Progenitor cell of endocrine pancreas (in vitro differentiated cells): ENCODE data around the gene TCOF1. TPM values are rescaled to one million over a fixed set of nuclear protein-coding genes. Genes with fewer than 3 reads are reported as not detected.
"Not testable (repeated sequence)": the region's sequence is repeated elsewhere in the genome, so short reads cannot be mapped to it uniquely, and the experiment has no call there.

ENCODE experiments used
- DNase-seq: peaks from one replicate; pipeline ENCODE4 v3.0.0; 2021; ENCODE audit warnings: low spot score; ENCODE audit not compliant: unreplicated experiment
- H3K27ac Mint-ChIP-seq: 2 replicates; pipeline ENCODE4 v1.8.0; 2021; ENCODE audit warnings: mild to moderate bottlenecking, moderate library complexity, mixed read lengths
- H3K27me3 Mint-ChIP-seq: 2 replicates; pipeline ENCODE4 v1.8.0; 2021; ENCODE audit warnings: mixed read lengths
- H3K36me3 Mint-ChIP-seq: 2 replicates; pipeline ENCODE4 v1.8.0; 2022; ENCODE audit warnings: mixed read lengths; ENCODE audit not compliant: insufficient read depth
- H3K4me1 Mint-ChIP-seq: 2 replicates; pipeline ENCODE4 v1.8.0; 2021; ENCODE audit warnings: low read depth, mixed read lengths
- H3K4me3 Mint-ChIP-seq: 2 replicates; pipeline ENCODE4 v1.8.0; 2021; ENCODE audit warnings: low read depth, mild to moderate bottlenecking, moderate library complexity, mixed read lengths
- H3K9me3 Mint-ChIP-seq: 2 replicates; pipeline ENCODE4 v1.8.0; 2021; ENCODE audit warnings: low read depth, mixed read lengths
- CTCF ChIP-seq: fragments of 200-600 bp; sonication (generic); IDR thresholded peaks from one replicate; pipeline ENCODE4 v1.5.0; 2021; ENCODE audit warnings: antibody characterized with exemption, mild to moderate bottlenecking; ENCODE audit not compliant: unreplicated experiment
- total RNA-seq: library from RNA; stranded (reverse); gene quantifications from 2 replicates; pipeline ENCODE4 v1.2.1, GENCODE V29; 2021

The TCOF1 gene
- total RNA-seq, 1 donor from 2014 or later: 58.9 TPM

- DNase-seq: no peak
- Mint-ChIP-seq H3K4me1 (no peaks in the 10 kb centered on the region), H3K36me3 (no peaks in the 10 kb centered on the region), H3K27me3 (peaks cover 7% of the 10 kb centered on the region), H3K9me3 (no peaks in the 10 kb centered on the region), H3K4me3 (no peak overlapping the region), H3K27ac (no peak overlapping the region)
- no peak for TF ChIP-seq CTCF
These were observed 64.6 kb downstream of the TCOF1 start for GRCh38 chr5:150422075-150422474.

GRCh38 chr5:150422758-150423157 is 65.3 kb downstream of the TCOF1 start:
- H3K27ac Mint-ChIP-seq: no peak overlapping the region
- H3K4me3 Mint-ChIP-seq: no peak overlapping the region
- no peaks in the 10 kb centered on the region for H3K9me3 Mint-ChIP-seq
- peaks cover 7% of the 10 kb centered on the region for H3K27me3 Mint-ChIP-seq
- no peak for DNase-seq
- no peak for TF ChIP-seq CTCF
- H3K36me3 Mint-ChIP-seq: no peaks in the 10 kb centered on the region
- peaks cover under 1% of the 10 kb centered on the region for H3K4me1 Mint-ChIP-seq

- H3K27ac Mint-ChIP-seq, H3K27me3 Mint-ChIP-seq, H3K9me3 Mint-ChIP-seq, DNase-seq, H3K4me3 Mint-ChIP-seq, H3K4me1 Mint-ChIP-seq, H3K36me3 Mint-ChIP-seq: not testable (repeated sequence)
These were observed 68.7 kb downstream of the TCOF1 start for GRCh38 chr5:150426165-150426564.

GRCh38 chr5:150428106-150428876 is 70.8 kb downstream of the TCOF1 start:
- H3K27ac Mint-ChIP-seq: peak overlapping the region; percentile 78
- TF ChIP-seq CTCF: no peak
- H3K9me3 Mint-ChIP-seq: no peaks in the 10 kb centered on the region

GRCh38 chr5:150428978-150429377 is 71.5 kb downstream of the TCOF1 start:
- no peaks in the 10 kb centered on the region for H3K36me3 Mint-ChIP-seq
- H3K27ac Mint-ChIP-seq: peak overlapping the region; percentile 43
- peaks cover 3% of the 10 kb centered on the region for H3K27me3 Mint-ChIP-seq
- H3K4me3 Mint-ChIP-seq: no peak overlapping the region
- no peaks in the 10 kb centered on the region for H3K9me3 Mint-ChIP-seq
- no peak for TF ChIP-seq CTCF
- DNase-seq: no peak
- H3K4me1 Mint-ChIP-seq: peaks cover 7% of the 10 kb centered on the region

More at GRCh38 chr5:150428106-150428876, 70.8 kb downstream of the TCOF1 start:
- Mint-ChIP-seq H3K4me3 (no peak overlapping the region), H3K36me3 (no peaks in the 10 kb centered on the region), H3K27me3 (peaks cover 3% of the 10 kb centered on the region), H3K4me1 (peaks cover 7% of the 10 kb centered on the region)
- no peak for DNase-seq

GRCh38 chr5:150429410-150429873 is 71.9 kb downstream of the TCOF1 start:
- no peak for TF ChIP-seq CTCF
- Mint-ChIP-seq H3K4me1 (peaks cover 7% of the 10 kb centered on the region), H3K27me3 (peaks cover 3% of the 10 kb centered on the region), H3K9me3 (no peaks in the 10 kb centered on the region), H3K4me3 (no peak overlapping the region), H3K36me3 (no peaks in the 10 kb centered on the region), H3K27ac (no peak overlapping the region)
- DNase-seq: no peak
